GM12878 (cell line): Measurements from ENCODE around the gene NUP214.

Source experiments
- BACH1 ChIP-seq: fragments of 450-650 bp; IDR thresholded peaks from 2 replicates; pipeline ENCODE4 v1.6.1; 2017; ENCODE audit warnings: mild to moderate bottlenecking, borderline replicate concordance
- CTCF ChIP-seq, 3 experiments: IDR thresholded peaks in 2 of 3; conservative IDR thresholded peaks in 1 of 3; 2 replicates each; pipeline ENCODE4 v1.5.1; 2011; ENCODE audit warnings: low read depth in 3 of 3, low read length in 3 of 3, mild to moderate bottlenecking in 3 of 3, control low read depth in 2 of 3, moderate library complexity in 2 of 3, inconsistent platforms in 1 of 3, mixed read lengths in 1 of 3; ENCODE audit not compliant: control insufficient read depth in 2 of 3, insufficient read depth in 1 of 3; ENCODE audit errors: extremely low read depth in 1 of 3
- EGR1 ChIP-seq, 2 experiments: IDR thresholded peaks; 1 replicate in 1 of 2; 2 replicates in 1 of 2; pipeline ENCODE4 v1.6.1; 2011 to 2012; ENCODE audit warnings: low read depth in 2 of 2, low read length in 2 of 2, borderline replicate concordance in 1 of 2, mild to moderate bottlenecking in 1 of 2, moderate library complexity in 1 of 2
- EZH2 ChIP-seq: IDR thresholded peaks from 2 replicates; pipeline ENCODE4 v1.6.1; 2012; ENCODE audit warnings: low read depth, mild to moderate bottlenecking, control low read depth, inconsistent platforms, low read length, borderline replicate concordance; ENCODE audit not compliant: control insufficient read depth
- FOXM1 ChIP-seq: IDR thresholded peaks from 2 replicates; pipeline ENCODE4 v1.6.1; 2012; ENCODE audit warnings: low read depth, mild to moderate bottlenecking, inconsistent platforms, low read length, moderate library complexity
- HDAC6 ChIP-seq: fragments of 200-600 bp; sonication (generic); IDR thresholded peaks from one replicate; pipeline ENCODE4 v1.8.0; 2017; ENCODE audit warnings: antibody characterized with exemption; ENCODE audit not compliant: unreplicated experiment
- JUND ChIP-seq: IDR thresholded peaks from 2 replicates; pipeline ENCODE4 v1.6.1; 2012; ENCODE audit warnings: low read depth, mild to moderate bottlenecking, low read length, improper control_type of control experiment, moderate library complexity
- KAT2A ChIP-seq: conservative IDR thresholded peaks from 2 replicates; pipeline ENCODE4 v1.6.1; 2011; ENCODE audit warnings: low read depth, low read length; ENCODE audit not compliant: control insufficient read depth
- RELA ChIP-seq: fragments of 450-650 bp; IDR thresholded peaks from 2 replicates; pipeline ENCODE4 v1.8.0; 2014; ENCODE audit warnings: borderline replicate concordance; ENCODE audit not compliant: partially characterized antibody
- RFX5 ChIP-seq: IDR thresholded peaks from 2 replicates; pipeline ENCODE4 v1.6.1; 2011; ENCODE audit warnings: low read depth, low read length, improper control_type of control experiment
- SREBF2 ChIP-seq: IDR thresholded peaks from 2 replicates; pipeline ENCODE4 v1.6.1; 2012; ENCODE audit warnings: mild to moderate bottlenecking, low read length
- TAF1 ChIP-seq: IDR thresholded peaks from 2 replicates; pipeline ENCODE4 v1.6.1; 2011; ENCODE audit warnings: mild to moderate bottlenecking, low read depth, low read length, borderline replicate concordance

DNA sequence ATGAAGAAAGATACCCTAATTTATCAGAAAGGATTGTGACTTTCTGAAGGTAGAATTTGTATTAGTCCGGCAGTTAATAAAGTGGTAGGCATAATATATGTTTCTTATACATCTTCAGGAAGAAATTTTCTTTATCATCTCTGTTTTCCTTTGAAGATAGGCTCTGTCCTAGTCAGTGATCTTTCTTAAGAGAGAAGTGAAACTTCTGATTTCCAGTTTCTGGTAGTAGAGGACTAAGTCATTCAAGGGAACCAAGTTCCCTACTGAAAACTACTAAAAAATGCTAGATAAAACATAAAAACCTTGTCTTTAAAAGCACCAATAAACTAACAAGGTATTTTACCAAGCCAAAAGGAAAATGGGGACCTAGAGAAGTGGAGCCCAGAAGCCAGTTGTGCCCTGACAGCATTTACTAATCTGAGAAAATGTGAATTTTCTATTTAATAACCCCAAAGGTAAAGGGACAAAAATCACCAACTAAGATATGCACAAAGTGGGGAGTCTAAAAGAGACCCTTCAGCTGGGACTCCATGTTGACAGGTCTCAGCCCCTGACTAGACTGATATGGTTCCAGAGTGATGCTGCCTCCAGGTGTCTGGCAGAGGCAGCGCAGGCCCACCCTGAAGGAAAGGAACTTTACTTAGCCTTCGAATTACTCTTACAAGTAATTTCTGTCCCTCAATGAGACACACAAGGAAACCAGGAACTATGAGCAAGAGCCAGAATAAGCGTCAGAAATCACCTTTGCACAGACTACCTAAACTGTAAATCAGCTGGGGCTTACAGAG lies 78.2 kb downstream of the NUP214 start:
- TF ChIP-seq EGR1 (IDR thresholded peaks at IDR 0.05; ENCODE audit: borderline replicate concordance in 1 of 2, low read depth in 2 of 2, low read length in 2 of 2), result no peak
- TF ChIP-seq CTCF (IDR thresholded peaks at IDR 0.05 in 2 of 3, conservative IDR thresholded peaks at IDR 0.05 in 1 of 3; ENCODE audit: control insufficient read depth in 2 of 3, extremely low read depth in 1 of 3, insufficient read depth in 1 of 3, low read depth in 3 of 3, low read length in 3 of 3), result peak; percentile 23 to 42 (median 38); a peak in 5 of 6 replicates
- no peak for TF ChIP-seq TAF1
- no peak for TF ChIP-seq SREBF2
- no peak for TF ChIP-seq KAT2A
- no peak for TF ChIP-seq FOXM1
- TF ChIP-seq JUND, result no peak
- TF ChIP-seq RELA, result no peak
- no peak for TF ChIP-seq BACH1
- no peak for TF ChIP-seq EZH2
- TF ChIP-seq RFX5, result no peak
- no peak for TF ChIP-seq HDAC6
